HG03342 (cell line): ENCODE measurements around the gene GTF2F1.
A peak's percentile ranks its signal among the peaks of the same experiment; 100 is the strongest.
"Not testable (repeated sequence)": the region's sequence is repeated elsewhere in the genome, so short reads cannot be mapped to it uniquely, and the experiment has no call there.

Experiments
- ATAC-seq: cut with Tn5 transposase; IDR thresholded peaks from one replicate; pipeline ENCODE4 v1.9.1; 2021; ENCODE audit warnings: mild to moderate bottlenecking, moderate library complexity; ENCODE audit not compliant: unreplicated experiment

Gene GTF2F1

GRCh38 chr19:6392221-6393073 is 517 bp downstream of the GTF2F1 start:
- no peak for ATAC-seq

- ATAC-seq, result no peak
Observed at GRCh38 chr19:6387372-6387771, 5.6 kb downstream of the GTF2F1 start.

GRCh38 chr19:6384381-6384780 is 8.6 kb downstream of the GTF2F1 start:
- ATAC-seq, result no peak

DNA sequence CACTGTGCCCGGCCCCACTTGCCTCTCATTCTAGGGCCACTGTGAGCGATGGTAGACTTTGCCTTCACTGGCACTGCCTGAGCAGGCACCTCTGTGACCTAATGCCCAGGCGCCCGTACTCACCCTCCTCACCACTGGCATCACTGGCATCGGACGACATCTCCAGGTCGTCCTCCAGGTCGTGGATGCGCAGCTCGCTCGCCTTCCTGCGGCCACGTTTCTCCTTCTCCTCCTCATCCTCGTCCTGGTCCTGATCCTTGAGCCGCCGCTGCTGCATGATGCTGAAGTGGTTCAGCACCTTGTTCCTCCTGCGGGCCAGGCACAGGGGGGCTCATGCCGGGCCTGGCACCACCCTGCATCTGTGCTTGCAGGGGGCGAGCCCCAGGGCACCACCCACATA is 9.8 kb downstream of the GTF2F1 start:
- no peak for ATAC-seq

DNA sequence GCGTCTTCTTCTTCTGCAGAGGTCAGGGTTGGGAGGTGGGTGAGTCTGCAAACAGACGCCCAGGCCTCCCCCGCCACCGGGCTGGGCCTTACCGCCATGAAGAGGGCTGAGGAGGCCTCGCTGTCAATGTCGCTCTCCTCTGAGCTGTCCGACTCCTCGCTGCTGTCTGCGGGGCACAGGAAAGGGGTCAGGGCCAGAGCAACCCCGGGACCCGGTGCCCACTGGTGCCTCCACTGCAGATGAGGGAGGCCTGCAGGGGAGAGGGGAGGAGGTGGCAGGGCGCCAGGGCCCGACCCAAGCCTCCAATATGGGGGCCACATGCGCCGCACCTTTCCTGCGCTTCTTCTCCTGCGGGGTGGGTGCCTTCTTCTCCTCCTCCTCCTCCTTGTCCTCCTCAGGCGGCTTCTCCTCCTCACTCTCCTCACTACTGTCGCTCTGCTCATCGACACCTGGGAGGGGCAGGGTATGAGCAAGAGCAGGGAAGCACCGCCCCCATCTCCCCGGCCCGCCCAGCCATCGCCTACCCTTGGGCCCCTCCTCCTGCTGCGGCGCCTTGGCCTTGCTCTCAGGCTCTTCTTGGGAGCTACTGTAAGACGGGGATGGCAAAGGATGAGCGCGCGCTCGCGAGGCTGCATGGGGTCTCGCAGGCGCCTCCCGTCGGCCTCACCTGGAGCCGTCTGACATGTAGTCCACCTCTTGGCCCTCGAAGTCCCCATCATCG is 11.8 kb downstream of the GTF2F1 start:
- ATAC-seq, result no peak

DNA sequence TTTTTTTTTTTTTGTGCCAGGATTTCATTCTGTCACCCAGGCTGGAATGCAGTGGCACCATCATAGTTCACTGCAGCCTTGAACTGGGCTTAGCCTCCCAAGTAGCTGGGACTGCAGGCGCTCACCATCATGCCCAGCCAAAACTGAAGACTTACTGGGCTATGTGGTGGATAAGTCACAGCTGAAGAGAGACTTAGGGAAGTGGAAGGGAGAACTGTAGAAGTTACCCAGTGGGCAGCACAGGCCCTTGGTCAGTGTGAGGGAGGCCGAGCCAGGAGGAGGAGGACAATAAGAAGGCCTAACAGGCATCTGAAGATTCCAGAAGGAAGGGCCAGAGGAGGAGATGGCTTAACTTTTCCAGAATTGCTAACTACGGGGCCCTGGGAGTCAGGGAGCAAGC is 13.2 kb downstream of the GTF2F1 start:
- ATAC-seq, result no peak

DNA sequence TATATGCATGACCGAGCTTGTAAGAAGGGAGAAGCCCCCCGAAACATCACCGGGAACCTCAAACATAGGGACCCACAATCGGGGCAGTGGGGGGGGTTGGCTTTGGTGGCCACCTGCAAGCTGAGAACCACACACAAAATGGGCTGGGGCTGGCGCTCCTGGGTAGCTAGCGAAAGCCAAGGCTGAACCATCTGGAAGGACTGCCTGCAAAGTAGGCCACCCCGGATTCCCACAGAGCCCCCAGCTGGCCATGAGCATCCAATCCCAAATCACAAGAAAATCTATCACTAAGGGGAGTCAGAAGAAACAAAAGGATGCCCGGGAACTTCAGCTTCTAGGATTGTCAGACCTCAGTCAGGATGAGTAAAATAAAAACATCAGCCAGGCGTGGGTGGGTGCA is 14.5 kb downstream of the GTF2F1 start:
- no peak for ATAC-seq

DNA sequence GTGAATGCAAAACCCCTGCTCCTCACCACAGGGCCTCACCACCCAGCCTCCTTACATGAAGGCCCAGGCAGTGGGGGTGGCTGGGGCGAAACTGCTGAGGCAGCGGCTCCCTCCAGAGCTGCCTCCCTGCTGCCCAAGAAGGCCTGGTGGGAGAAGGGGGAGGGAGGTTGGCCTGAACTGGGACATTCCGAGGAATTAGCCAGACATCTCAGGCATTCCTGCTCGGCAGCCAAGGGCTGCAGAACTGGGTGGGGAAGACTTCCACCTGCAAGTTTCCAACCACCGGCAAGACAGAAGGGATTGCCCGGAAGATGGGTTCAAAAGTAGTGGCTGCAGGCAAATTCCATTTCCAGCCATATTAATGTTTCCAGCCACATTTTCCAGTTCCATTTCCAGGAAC is 14.9 kb downstream of the GTF2F1 start:
- no peak for ATAC-seq

GRCh38 chr19:6376512-6377190 is 16.3 kb downstream of the GTF2F1 start:
- no peak for ATAC-seq

DNA sequence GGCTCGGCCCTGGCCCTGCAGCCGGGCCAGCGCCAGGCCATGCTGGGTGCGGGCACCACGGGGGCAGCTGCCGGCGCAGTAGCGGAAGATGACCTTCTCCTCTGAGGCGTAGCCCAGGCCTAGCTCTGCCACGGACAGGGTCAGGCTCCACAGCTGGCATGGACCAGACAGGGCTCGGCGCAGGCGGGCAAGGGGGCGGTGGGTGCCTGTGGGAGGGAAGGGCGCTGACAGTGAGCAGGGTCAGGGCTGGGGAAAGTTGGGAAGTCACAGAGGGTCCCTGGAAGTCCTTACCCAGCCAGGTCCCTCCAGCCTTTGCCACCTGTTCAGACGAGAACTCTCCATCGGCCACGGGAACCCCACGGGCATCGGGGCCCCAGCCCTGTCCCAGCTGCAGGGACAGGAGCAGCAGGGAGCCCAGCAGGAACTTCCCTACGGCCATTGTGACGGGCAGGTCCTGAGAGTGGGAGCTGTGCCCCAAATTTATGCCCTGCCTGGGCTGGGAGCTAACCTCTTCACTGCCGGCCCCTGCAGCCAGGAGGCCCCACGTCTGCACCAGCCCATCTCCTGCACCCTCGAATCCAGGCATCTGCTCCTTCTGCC is 17.5 kb downstream of the GTF2F1 start, which contains the start of gene PSPN:
TSS of gene PSPN (minus strand) at position 523 of the 600 bp plus-strand sequence. CDS start at position 439, 84 bp downstream.
- no peak for ATAC-seq

GRCh38 chr19:6374711-6375410 is 18.1 kb downstream of the GTF2F1 start:
- no peak for ATAC-seq

GRCh38 chr19:6374161-6374709 is 18.7 kb downstream of the GTF2F1 start:
- no peak for ATAC-seq

DNA sequence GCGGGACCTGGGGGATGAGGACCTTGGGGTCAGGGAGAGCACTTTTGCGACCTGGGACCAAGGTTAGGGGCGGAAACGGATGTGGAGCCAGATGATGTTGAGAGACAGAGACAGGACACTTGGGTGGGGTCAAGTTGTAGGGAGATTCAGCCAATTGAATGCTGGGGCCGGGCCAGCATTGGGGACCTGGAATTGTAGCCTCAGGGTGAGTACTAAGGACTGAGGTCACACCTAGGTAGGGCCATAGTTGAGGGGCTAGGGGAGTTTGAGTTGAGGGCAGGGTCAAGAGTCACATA is 19.2 kb downstream of the GTF2F1 start:
- ATAC-seq, result no peak

GRCh38 chr19:6373096-6373812 is 19.7 kb downstream of the GTF2F1 start:
- peak; percentile 53 for ATAC-seq

- peak; percentile 74 for ATAC-seq
Observed at GRCh38 chr19:6372594-6373095, 20.3 kb downstream of the GTF2F1 start, which contains the start of gene ALKBH7. Gene ALKBH7 (plus strand): TSS chr19:6372794. CDS start chr19:6372821, 27 bp downstream.

DNA sequence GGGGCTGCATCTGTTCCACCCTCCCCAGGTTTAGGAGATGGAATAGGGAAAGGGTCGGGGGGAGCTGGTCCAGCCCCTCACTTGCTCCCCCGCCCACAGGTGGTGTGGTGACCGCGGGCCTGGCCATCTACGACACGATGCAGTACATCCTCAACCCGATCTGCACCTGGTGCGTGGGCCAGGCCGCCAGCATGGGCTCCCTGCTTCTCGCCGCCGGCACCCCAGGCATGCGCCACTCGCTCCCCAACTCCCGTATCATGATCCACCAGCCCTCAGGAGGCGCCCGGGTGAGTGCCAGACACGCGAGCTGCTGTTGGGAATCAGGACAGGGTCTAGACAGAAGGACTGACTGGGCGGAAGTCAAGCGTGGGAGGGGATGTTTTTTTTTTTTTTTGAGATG is 28.6 kb downstream of the GTF2F1 start:
- no peak for ATAC-seq

GRCh38 chr19:6362351-6362801 is 30.6 kb downstream of the GTF2F1 start:
- no peak for ATAC-seq

DNA sequence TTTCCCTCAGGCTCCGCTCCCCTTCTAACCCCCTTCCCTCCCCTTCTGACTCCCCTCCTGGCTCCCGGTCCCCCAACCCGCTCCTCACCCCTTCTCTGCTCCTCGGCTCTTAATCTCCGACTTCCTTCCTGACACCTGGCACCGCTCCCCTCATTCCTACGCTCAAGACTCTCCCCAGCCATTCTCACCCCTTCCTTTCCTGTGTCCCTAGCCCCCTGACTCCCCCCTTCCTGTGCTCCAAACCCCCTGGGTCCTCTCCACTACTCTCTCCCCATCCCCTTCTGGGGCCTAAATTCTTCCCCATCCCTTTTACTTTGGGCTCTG is 31.0 kb downstream of the GTF2F1 start:
- ATAC-seq, result no peak

DNA sequence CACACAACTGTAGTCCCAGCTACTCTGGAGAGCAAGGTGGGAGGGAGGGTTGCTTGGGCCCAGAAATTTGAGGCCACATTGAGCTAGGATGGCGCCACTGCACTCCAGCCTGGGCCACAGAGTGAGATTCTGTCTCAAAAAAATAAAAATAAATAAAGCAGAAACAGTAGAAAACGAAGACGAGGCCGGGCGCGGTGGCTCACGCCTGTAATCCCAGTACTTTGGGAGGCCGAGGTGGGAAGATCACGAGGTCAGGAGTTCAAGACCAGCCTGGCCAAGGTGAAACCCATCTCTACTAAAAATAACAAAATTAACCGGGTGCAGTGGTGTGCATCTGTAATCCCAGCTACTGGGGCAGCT is 32.1 kb downstream of the GTF2F1 start:
- ATAC-seq, result not testable (repeated sequence)

GRCh38 chr19:6360445-6360844 is 32.5 kb downstream of the GTF2F1 start:
- ATAC-seq, result not testable (repeated sequence)
